Ovary (tissue), 3 donors: ENCODE results near the gene SH3BP4.

Source experiments
- CTCF ChIP-seq, 3 donors: fragments of 450-650 bp in 2 of 3; fragments of 200-600 bp in 1 of 3; IDR thresholded peaks; one replicate each; pipeline versions ENCODE4 v1.5.1 to v1.8.0; 2016 to 2022; ENCODE audit warnings: antibody characterized with exemption in 3 of 3, mild to moderate bottlenecking in 1 of 3
- POLR2A ChIP-seq: fragments of 450-650 bp; IDR thresholded peaks from one replicate; pipeline ENCODE4 v1.6.1; 2017; ENCODE audit warnings: antibody characterized with exemption, mild to moderate bottlenecking, moderate library complexity
- donor health status: DM: no; HTN: no; CAD: no.

- no peak for TF ChIP-seq POLR2A
- no peak for TF ChIP-seq CTCF (IDR thresholded peaks at IDR 0.05)
Measured at GRCh38 chr2:234945339-234945873, 6.4 kb upstream of the SH3BP4 start.
